ENCODE measurements around the gene DOCK1.

Gene DOCK1

DNA sequence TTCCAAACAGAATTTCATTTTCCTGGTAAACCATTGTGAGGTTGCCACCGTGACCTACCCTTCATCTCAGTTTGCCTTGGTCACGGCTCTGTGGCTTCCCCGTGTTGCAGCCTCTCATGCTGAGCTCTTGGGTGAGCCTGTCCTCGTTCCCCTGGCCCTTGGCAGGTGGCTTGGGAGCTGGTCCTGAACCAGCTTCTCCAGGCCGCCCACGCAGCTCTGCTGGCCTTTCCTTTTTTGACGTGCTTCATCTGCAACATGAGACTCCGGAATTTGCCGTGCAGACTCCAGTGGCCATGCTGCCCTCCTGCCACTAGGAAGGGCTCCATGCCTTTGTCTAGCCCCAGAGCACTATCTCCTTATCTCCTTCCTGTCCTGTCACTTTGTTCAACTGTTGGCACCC is 550.9 kb downstream of the DOCK1 start:
- Histone ChIP-seq H3K27me3 (ENCODE audit: control insufficient read depth, insufficient read depth, low read length) (no peaks in the 10 kb centered on the region), H3K27ac (ENCODE audit: low read depth, low read length) (no peak overlapping the region), H3K9ac (ENCODE audit: low read depth, low read length) (no peak overlapping the region), H3K9me3 (ENCODE audit: control insufficient read depth, insufficient read depth, low read length) (no peaks in the 10 kb centered on the region), H3K4me1 (ENCODE audit: control insufficient read depth, insufficient read depth, low read length) (no peaks in the 10 kb centered on the region), H3K4me3 (ENCODE audit: low read depth, low read length) (no peak overlapping the region), H3K36me3 (ENCODE audit: control insufficient read depth, insufficient read depth, low read length) (0 out of 2 replicates have a peak, but pooled peaks cover 4% of the 10 kb centered on the region)

- Histone ChIP-seq H3K9ac (ENCODE audit: low read depth, low read length) (no peak overlapping the region), H3K9me3 (ENCODE audit: control insufficient read depth, insufficient read depth, low read length) (no peaks in the 10 kb centered on the region), H3K27me3 (ENCODE audit: control insufficient read depth, insufficient read depth, low read length) (no peaks in the 10 kb centered on the region), H3K4me3 (ENCODE audit: low read depth, low read length) (no peak overlapping the region), H3K36me3 (ENCODE audit: control insufficient read depth, insufficient read depth, low read length) (no peaks in the 10 kb centered on the region), H3K27ac (ENCODE audit: low read depth, low read length) (no peak overlapping the region), H3K4me1 (ENCODE audit: control insufficient read depth, insufficient read depth, low read length) (no peaks in the 10 kb centered on the region)
Observed at GRCh38 chr10:127458016-127458810, 553.0 kb downstream of the DOCK1 start.

- H3K4me3 ChIP-seq (ENCODE audit: low read depth, low read length): no peak overlapping the region
- no peak overlapping the region for H3K9ac ChIP-seq (ENCODE audit: low read depth, low read length)
- no peak overlapping the region for H3K27ac ChIP-seq (ENCODE audit: low read depth, low read length)
- H3K4me1 ChIP-seq (ENCODE audit: control insufficient read depth, insufficient read depth, low read length): no peaks in the 10 kb centered on the region
- H3K36me3 ChIP-seq (ENCODE audit: control insufficient read depth, insufficient read depth, low read length): no peaks in the 10 kb centered on the region
- H3K27me3 ChIP-seq (ENCODE audit: control insufficient read depth, insufficient read depth, low read length): no peaks in the 10 kb centered on the region
- no peaks in the 10 kb centered on the region for H3K9me3 ChIP-seq (ENCODE audit: control insufficient read depth, insufficient read depth, low read length)
Observed at GRCh38 chr10:127458829-127459228, 553.6 kb downstream of the DOCK1 start.

DNA sequence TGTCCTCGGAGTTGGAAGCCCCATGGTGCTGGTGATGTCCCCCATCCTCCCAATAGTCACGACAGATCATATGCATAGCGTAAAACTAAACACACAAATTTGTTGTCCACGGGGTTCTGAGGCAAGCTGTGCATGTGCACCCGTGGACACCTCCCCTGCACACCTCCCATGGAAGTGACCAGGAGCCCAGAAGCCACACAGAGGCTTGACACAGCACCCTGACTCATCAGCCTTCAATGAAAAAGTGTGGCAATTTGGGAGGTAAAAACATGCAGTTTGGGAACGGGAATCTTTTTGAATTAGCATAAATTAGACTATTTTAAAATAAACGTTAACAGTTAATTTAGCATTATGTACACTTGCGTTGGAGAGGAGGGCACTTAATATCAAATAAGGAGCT is 554.7 kb downstream of the DOCK1 start:
- Histone ChIP-seq H3K4me1 (ENCODE audit: control insufficient read depth, insufficient read depth, low read length) (no peaks in the 10 kb centered on the region), H3K9ac (ENCODE audit: low read depth, low read length) (no peak overlapping the region), H3K27ac (ENCODE audit: low read depth, low read length) (no peak overlapping the region), H3K36me3 (ENCODE audit: control insufficient read depth, insufficient read depth, low read length) (no peaks in the 10 kb centered on the region), H3K9me3 (ENCODE audit: control insufficient read depth, insufficient read depth, low read length) (no peaks in the 10 kb centered on the region), H3K27me3 (ENCODE audit: control insufficient read depth, insufficient read depth, low read length) (no peaks in the 10 kb centered on the region), H3K4me3 (ENCODE audit: low read depth, low read length) (no peak overlapping the region)

DNA sequence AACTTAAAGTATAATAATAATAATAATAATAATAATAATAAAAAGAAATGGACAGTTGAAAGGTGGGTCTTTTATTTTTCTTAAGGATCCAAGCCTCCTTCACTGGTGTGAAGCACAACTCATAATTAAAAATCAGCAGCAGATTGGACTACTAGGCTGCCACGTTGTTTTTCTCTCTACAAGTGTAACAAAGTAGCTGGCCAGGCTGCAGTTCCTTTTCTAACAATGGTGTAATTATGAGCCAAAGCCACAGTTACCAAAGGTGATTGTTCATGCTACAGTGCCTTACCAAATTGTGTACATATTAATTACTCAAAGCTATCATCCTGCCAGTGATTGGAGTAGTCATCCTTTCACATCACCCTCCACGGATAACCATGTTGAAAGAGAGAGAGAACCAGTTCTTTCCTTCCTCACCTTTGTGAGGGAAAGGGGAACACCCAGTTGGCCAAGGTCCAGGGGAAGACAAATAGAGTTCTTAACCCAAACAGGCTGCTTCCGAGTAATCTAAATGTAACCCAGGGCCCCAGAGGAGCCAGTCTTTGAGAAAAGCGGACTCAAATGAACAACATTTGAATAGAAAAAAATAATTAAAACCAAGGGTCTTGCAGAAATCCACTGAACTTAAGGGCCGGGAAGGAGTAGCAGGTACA is 557.5 kb downstream of the DOCK1 start:
- H3K4me3 ChIP-seq (ENCODE audit: low read depth, low read length): no peak overlapping the region
- H3K27ac ChIP-seq (ENCODE audit: low read depth, low read length): no peak overlapping the region
- H3K9me3 ChIP-seq (ENCODE audit: control insufficient read depth, insufficient read depth, low read length): no peaks in the 10 kb centered on the region
- no peak overlapping the region for H3K9ac ChIP-seq (ENCODE audit: low read depth, low read length)
- H3K4me1 ChIP-seq (ENCODE audit: control insufficient read depth, insufficient read depth, low read length): no peaks in the 10 kb centered on the region
- H3K36me3 ChIP-seq (ENCODE audit: control insufficient read depth, insufficient read depth, low read length): no peaks in the 10 kb centered on the region
- no peaks in the 10 kb centered on the region for H3K27me3 ChIP-seq (ENCODE audit: control insufficient read depth, insufficient read depth, low read length)

DNA sequence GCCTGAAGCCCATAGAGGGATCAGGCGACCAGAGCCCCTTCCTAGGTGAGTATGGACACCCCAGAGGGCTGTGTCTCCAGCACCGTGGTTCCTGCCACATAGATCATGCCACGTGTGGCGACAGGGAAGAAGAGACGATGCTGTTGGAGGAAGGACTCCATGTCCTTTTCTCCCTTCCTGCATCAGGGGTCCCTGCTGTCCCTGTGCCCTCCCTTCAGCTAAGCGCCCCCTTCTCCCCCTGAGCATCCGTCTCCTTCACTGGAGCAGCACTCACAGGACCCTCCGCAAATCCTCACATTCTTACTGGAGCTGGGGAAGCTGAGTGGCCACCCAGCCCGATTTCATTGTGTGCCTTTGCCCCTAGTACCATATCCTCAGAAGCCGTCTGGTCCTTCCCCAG is 558.3 kb downstream of the DOCK1 start:
- Histone ChIP-seq H3K27ac (ENCODE audit: low read depth, low read length) (no peak overlapping the region), H3K9me3 (ENCODE audit: control insufficient read depth, insufficient read depth, low read length) (no peaks in the 10 kb centered on the region), H3K36me3 (ENCODE audit: control insufficient read depth, insufficient read depth, low read length) (no peaks in the 10 kb centered on the region), H3K9ac (ENCODE audit: low read depth, low read length) (no peak overlapping the region), H3K4me3 (ENCODE audit: low read depth, low read length) (no peak overlapping the region), H3K27me3 (ENCODE audit: control insufficient read depth, insufficient read depth, low read length) (no peaks in the 10 kb centered on the region), H3K4me1 (ENCODE audit: control insufficient read depth, insufficient read depth, low read length) (no peaks in the 10 kb centered on the region)

DNA sequence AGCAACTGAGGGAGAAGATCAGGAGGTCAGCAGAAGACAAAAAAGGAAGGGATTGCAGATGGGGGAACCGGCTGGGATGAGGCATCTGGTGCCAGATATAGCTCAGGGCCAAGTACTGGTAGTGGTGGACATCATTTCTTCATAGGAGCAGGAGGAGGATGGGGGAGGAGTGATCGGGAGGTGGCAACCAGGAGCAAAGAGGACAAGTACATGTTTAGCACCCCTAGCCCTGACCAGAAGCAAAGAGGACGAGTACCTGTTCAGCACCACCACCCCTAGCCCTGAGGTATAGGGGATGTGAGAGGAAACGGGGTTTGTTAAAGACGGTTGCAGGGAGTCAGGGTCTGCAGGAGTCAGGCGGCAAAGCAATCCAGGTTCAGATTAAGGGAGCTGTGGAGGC is 559.3 kb downstream of the DOCK1 start:
- no peak overlapping the region for H3K27ac ChIP-seq (ENCODE audit: low read depth, low read length)
- H3K36me3 ChIP-seq (ENCODE audit: control insufficient read depth, insufficient read depth, low read length): no peaks in the 10 kb centered on the region
- H3K4me3 ChIP-seq (ENCODE audit: low read depth, low read length): no peak overlapping the region
- no peaks in the 10 kb centered on the region for H3K4me1 ChIP-seq (ENCODE audit: control insufficient read depth, insufficient read depth, low read length)
- H3K9ac ChIP-seq (ENCODE audit: low read depth, low read length): no peak overlapping the region
- no peaks in the 10 kb centered on the region for H3K9me3 ChIP-seq (ENCODE audit: control insufficient read depth, insufficient read depth, low read length)
- no peaks in the 10 kb centered on the region for H3K27me3 ChIP-seq (ENCODE audit: control insufficient read depth, insufficient read depth, low read length)

DNA sequence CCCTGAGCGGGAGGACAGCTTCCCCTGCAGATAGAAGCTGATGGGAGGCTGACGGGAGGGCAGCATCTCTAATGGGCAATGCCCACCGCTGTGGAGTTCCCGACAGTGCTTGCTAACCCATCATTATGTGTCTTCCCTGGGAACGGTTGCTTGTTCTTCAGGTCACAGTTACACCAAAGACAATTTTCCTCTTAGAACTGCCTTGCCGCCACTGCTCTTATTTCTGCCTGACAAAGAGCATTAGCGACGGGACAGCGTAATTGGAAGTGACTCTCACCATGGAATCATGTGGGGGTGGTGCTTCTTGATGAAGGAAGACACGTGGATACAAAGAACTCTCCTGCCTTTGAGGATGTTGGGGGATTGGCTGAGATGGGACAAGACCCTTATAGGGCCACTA is 562.6 kb downstream of the DOCK1 start:
- H3K9ac ChIP-seq (ENCODE audit: low read depth, low read length): no peak overlapping the region
- H3K27ac ChIP-seq (ENCODE audit: low read depth, low read length): no peak overlapping the region
- H3K9me3 ChIP-seq (ENCODE audit: control insufficient read depth, insufficient read depth, low read length): no peaks in the 10 kb centered on the region
- no peaks in the 10 kb centered on the region for H3K4me1 ChIP-seq (ENCODE audit: control insufficient read depth, insufficient read depth, low read length)
- H3K36me3 ChIP-seq (ENCODE audit: control insufficient read depth, insufficient read depth, low read length): no peaks in the 10 kb centered on the region
- no peak overlapping the region for H3K4me3 ChIP-seq (ENCODE audit: low read depth, low read length)
- H3K27me3 ChIP-seq (ENCODE audit: control insufficient read depth, insufficient read depth, low read length): no peaks in the 10 kb centered on the region

- Histone ChIP-seq H3K9ac (ENCODE audit: low read depth, low read length) (no peak overlapping the region), H3K36me3 (ENCODE audit: control insufficient read depth, insufficient read depth, low read length) (no peaks in the 10 kb centered on the region), H3K4me1 (ENCODE audit: control insufficient read depth, insufficient read depth, low read length) (no peaks in the 10 kb centered on the region), H3K27me3 (ENCODE audit: control insufficient read depth, insufficient read depth, low read length) (no peaks in the 10 kb centered on the region), H3K4me3 (ENCODE audit: low read depth, low read length) (no peak overlapping the region), H3K9me3 (ENCODE audit: control insufficient read depth, insufficient read depth, low read length) (no peaks in the 10 kb centered on the region), H3K27ac (ENCODE audit: low read depth, low read length) (no peak overlapping the region)
Observed at GRCh38 chr10:127468632-127469031, 563.4 kb downstream of the DOCK1 start.

DNA sequence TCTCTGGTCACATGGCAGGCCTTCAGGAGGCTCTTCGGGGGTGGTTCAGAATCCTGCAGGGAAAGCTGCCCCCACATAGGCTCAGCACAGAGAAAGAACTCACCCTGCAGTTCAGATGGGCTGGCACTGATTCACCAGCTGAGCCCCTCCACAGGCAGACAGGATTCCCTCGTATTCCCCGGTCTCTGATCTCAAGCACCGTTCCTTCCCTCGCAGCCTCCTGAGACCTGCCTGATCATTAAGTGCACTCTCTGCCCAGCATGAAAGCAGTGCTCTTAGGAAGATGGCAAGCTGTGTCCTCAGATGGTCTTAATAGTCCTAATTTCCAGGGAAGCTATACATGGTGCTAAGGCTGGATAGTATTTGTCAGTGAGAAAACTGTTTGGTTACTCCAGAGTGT is 565.7 kb downstream of the DOCK1 start:
- no peak overlapping the region for H3K9ac ChIP-seq (ENCODE audit: low read depth, low read length)
- no peak overlapping the region for H3K27ac ChIP-seq (ENCODE audit: low read depth, low read length)
- no peaks in the 10 kb centered on the region for H3K36me3 ChIP-seq (ENCODE audit: control insufficient read depth, insufficient read depth, low read length)
- H3K4me1 ChIP-seq (ENCODE audit: control insufficient read depth, insufficient read depth, low read length): no peaks in the 10 kb centered on the region
- no peak overlapping the region for H3K4me3 ChIP-seq (ENCODE audit: low read depth, low read length)
- no peaks in the 10 kb centered on the region for H3K9me3 ChIP-seq (ENCODE audit: control insufficient read depth, insufficient read depth, low read length)
- no peaks in the 10 kb centered on the region for H3K27me3 ChIP-seq (ENCODE audit: control insufficient read depth, insufficient read depth, low read length)

DNA sequence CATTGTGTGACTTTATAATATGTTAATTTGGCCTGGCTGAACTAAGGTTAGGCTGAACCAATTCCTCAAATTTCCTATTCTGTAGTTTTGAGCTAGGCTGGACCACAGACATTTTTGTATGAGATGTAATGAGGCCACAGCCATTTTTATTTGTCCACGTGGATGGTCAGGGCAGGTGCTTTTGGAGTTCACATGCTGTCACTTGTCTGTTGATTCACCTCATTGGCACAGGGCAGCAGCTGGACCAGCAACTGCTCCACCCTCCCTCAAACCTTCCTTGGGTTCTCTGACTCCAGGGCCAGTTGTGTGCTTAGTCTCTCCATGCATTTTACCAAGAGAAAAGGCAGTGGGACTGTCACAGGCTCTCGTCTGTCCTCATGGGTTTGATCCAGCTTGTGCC is 567.7 kb downstream of the DOCK1 start:
- Histone ChIP-seq H3K27ac (ENCODE audit: low read depth, low read length) (no peak overlapping the region), H3K4me1 (ENCODE audit: control insufficient read depth, insufficient read depth, low read length) (no peaks in the 10 kb centered on the region), H3K36me3 (ENCODE audit: control insufficient read depth, insufficient read depth, low read length) (no peaks in the 10 kb centered on the region), H3K27me3 (ENCODE audit: control insufficient read depth, insufficient read depth, low read length) (no peaks in the 10 kb centered on the region), H3K9me3 (ENCODE audit: control insufficient read depth, insufficient read depth, low read length) (no peaks in the 10 kb centered on the region), H3K9ac (ENCODE audit: low read depth, low read length) (no peak overlapping the region), H3K4me3 (ENCODE audit: low read depth, low read length) (no peak overlapping the region)

Data from HUES48 (cell line).